ENCODE results near the gene TOGARAM1. TPM values are rescaled to one million over a fixed set of nuclear protein-coding genes. Genes with fewer than 3 reads are reported as not detected.
A peak's percentile ranks its signal among the peaks of the same experiment; 100 is the strongest.

TOGARAM1 gene, protein sequence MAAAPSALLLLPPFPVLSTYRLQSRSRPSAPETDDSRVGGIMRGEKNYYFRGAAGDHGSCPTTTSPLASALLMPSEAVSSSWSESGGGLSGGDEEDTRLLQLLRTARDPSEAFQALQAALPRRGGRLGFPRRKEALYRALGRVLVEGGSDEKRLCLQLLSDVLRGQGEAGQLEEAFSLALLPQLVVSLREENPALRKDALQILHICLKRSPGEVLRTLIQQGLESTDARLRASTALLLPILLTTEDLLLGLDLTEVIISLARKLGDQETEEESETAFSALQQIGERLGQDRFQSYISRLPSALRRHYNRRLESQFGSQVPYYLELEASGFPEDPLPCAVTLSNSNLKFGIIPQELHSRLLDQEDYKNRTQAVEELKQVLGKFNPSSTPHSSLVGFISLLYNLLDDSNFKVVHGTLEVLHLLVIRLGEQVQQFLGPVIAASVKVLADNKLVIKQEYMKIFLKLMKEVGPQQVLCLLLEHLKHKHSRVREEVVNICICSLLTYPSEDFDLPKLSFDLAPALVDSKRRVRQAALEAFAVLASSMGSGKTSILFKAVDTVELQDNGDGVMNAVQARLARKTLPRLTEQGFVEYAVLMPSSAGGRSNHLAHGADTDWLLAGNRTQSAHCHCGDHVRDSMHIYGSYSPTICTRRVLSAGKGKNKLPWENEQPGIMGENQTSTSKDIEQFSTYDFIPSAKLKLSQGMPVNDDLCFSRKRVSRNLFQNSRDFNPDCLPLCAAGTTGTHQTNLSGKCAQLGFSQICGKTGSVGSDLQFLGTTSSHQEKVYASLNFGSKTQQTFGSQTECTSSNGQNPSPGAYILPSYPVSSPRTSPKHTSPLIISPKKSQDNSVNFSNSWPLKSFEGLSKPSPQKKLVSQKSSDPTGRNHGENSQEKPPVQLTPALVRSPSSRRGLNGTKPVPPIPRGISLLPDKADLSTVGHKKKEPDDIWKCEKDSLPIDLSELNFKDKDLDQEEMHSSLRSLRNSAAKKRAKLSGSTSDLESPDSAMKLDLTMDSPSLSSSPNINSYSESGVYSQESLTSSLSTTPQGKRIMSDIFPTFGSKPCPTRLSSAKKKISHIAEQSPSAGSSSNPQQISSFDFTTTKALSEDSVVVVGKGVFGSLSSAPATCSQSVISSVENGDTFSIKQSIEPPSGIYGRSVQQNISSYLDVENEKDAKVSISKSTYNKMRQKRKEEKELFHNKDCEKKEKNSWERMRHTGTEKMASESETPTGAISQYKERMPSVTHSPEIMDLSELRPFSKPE (N-terminal part only)
- 17.1 TPM for total RNA-seq

DNA sequence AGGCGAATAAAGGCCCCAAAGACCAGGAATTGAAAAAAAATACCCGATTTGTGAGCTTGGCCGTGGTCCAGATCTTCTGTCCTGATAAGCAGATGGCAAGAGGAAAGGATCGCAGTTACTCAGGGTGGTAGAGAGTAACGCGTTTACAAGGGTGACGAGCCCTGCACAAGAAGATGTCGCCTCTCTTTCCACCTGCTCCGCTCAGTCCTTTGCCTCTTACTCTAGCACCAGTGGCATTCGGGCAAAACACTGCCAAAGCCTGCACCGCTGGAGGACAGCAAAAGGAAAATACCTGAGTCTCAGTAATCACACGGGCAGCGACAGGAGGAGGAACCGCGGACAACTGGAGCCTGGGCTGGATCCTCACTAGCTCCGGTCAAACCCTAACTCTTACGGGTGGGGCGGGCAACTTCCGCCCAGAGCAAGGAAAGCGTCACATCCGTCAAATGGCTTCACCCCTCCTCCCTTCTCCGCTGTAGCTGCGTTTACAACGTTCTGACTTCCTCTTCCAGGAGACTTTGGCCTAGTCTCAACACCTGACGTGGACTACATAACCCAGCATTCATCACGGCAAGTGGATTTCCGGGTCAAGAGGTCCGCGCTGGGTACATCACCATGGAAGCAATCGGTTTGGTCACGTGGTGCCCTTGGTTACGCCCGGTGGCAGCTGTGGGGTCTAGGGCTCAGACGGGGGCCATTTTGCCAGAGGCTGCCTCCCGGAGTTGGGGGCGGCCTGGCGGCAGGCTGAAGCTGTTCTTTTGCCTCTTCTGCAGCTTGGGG lies at the start of gene TOGARAM1, which contains the start of gene KLHL28:
Gene TOGARAM1 (plus strand): TSS at position 637 of the 780 bp plus-strand sequence. CDS start 232 bp downstream, outside the sequence.
Gene KLHL28 (minus strand): TSS at position 394 of the 780 bp plus-strand sequence. CDS start 16,019 bp downstream, outside the sequence.
- peak; percentile 100 for DNase-seq (ENCODE audit: low spot score)

DNA sequence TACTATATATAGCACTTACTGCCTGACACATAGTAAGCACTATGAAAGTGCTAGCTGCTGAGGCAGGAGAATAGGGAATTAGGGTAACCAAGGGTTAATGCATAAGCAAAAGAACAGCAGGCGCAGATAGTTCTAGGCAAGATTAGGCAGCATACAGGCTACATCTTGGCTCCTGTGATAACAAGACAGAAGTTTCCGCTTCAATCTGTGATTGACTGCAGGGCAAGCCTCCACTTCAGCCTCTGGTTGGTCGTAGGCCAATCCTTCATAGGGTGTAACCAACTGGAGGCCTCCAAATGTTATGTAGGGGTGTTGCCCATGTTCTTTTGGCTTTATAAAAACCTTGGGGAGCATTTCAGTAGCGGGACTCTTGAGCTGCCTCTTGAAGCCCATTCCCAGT lies 47.1 kb upstream of the TOGARAM1 start:
- DNase-seq (ENCODE audit: low spot score), result no peak

DNA sequence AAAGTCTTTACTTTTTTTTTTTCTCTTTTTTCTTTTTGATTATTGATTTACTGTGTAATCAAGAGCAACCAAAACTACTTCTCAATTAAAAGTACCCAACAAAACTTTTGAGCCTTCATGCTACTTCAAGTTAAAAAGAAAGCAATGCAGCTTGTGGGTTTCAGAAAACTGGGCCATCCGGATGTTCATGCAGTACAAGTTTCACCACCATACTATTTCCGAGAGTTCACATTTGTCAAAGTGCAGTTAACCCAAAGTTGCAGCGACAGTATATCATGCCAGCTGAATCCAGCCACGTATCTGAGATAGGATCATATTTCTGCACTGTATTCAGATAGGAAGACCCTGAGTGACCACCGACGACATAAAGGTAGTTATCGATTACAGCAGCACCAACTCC lies 33.2 kb upstream of the TOGARAM1 start:
- DNase-seq (ENCODE audit: low spot score), result no peak

DNA sequence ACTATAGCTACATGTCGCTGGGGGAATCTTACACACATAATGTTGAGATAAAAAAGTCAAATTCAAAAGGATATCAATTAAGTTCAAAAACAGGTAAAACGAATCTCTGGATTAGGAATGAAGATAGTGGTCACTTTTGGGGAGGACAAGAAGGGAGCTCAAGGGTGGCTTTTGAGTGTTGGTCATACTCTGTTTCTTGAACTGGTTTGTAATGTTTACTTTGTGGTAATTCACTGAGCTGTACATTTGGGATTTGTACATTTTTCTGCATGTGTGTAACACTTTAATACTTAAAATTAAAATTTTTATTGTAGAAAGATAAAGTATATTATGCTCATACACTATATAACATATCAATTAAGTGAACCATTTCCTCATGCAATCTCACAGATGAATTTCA lies 26.8 kb upstream of the TOGARAM1 start:
- no peak for DNase-seq (ENCODE audit: low spot score)

DNA sequence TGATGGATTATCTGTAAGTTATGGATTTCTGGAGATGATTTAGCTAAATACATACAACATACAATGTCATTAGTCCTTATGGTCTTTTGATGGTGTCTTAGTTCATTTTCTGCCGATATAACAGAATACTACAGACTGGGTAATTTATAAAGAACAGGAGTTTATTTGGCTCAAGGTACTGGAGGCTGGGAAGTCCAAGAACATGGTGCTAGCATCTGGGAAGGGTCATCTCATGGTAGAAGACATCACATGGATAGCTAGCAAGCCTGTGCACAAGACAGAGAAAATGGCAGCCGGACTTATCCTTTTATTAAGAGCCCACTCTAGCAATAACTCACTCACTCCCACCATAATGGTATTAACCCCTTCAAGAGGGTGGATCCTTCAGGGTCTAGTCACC lies 24.4 kb upstream of the TOGARAM1 start:
- DNase-seq (ENCODE audit: low spot score), result no peak

DNA sequence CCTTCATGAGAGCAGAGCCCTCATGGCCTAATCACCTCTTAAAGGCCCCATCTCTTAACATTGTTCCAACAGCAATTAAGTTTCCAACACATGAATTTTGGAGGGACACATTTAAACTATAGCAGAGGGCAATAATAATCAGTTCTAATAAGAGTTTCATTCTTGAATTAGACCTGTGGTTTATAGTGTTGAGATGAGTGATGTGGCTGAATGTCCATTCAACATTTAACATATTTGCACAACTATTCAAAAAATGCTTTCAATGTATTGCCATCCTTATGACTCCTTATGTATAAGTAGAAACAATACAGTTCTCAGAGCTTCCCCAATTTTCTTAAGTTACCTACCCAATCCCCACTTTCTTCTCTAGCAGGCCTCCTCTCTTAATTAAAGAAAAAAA lies 21.8 kb upstream of the TOGARAM1 start:
- no peak for DNase-seq (ENCODE audit: low spot score)

DNA sequence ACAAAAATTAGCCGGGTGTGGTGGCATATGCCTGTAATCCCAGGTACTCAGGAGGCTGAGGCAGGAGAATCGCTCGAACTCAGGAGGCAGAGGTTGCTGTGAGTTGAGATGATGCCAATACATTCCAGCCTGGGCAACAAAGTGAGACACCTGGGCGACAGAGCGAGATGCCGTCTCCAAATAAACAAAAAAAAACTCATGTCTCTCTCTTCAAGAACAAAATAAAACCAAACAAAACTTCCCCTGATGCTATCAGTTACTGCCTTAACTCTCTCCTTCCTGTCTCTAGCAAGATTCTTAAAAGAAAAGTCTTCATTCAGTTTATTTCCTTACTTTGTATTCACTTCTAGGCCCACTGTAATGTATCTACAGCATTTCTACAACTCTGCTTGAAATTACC lies 21.0 kb upstream of the TOGARAM1 start:
- DNase-seq (ENCODE audit: low spot score), result no peak

DNA sequence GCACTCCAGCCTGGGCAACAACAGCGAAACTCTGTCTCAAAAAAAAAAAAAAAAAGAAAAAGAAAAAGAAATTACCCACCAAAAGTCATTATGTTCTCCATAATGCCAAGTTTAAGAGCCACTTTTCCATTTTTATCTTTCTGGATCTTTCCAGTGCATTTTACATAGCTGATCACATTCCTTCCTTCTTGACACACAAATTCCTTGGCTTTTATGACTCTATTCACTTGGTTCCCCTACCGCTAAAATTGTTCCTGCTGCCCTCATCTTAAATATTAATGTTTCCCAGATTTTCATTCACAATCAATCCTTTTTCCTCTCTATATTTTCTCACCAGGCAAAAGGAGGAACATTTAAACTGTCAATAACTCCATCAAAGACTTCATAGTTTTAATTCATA lies 20.4 kb upstream of the TOGARAM1 start:
- DNase-seq (ENCODE audit: low spot score), result no peak

DNA sequence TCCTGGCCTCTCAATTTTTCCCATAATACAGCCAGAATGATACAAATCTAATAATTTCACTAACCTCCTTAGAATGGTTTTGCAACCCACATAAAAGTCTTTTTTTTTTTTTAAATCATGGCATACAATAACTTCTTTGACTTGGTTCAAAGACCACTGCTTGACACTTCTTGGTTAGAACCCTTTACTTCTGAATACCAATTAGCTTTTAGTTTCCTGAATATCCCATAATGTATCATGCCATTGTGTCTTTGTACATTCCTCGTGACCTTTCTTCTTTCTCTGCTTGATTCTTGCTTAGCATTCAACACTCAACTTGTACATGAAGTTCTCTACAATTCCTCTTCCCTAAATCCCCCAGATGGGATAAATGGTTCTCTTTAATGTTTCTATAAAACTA lies 19.6 kb upstream of the TOGARAM1 start:
- no peak for DNase-seq (ENCODE audit: low spot score)

DNA sequence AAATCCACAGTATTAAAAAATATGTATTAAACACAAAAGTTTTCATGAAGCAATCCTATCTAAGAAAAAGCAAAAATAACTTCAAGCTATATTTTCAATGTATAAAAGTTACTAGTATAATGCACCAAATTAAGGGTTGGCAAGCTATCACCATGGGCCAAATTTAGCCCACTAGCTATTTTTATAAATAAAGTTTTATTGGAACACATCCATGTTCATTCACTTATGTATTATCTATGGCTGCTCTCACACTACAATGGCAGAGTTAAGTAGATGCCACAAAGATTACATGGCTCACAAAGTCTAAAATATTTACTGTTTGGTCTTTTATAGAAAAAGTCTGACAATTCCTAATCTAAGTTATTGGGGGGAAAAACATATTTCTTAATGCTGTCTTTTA lies 17.9 kb upstream of the TOGARAM1 start:
- DNase-seq (ENCODE audit: low spot score), result no peak

DNA sequence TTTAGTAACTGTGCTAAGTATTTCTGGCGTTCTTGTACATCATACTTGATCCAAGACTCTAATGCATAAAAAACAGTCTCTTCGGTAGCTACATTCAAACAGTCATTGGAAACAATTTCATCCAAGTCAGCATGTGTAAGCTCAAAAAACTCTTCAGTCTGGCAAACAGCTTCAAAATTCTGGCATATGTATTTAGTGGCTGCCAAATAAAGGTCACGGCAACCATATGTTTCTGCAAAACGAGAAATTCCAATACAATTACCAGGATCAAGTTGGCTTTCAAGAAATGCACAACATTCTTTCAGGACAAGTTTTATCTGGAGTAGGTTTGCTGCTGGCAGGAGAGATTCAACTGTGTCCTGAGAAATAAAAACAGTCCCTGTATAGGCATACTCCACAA lies 16.7 kb upstream of the TOGARAM1 start:
- DNase-seq (ENCODE audit: low spot score), result no peak

DNA sequence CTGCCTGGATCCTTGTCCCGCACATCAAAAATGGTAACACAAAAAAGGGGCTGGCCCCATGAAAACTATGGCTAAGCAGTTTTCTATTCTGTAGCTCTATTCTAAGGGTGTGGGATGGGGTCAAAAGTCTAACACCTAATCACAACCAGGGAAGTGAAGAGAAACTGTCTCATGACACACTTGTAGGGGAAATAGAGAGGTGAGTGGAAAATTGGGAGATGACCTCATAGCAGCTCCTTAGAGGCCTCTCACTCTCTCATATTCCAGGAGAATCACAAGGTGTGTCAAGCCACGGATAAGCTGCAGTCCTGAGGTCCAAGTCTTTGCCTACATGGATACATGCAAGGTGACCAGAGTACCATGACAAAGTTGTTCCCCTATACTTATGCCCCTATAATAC lies 10.9 kb upstream of the TOGARAM1 start:
- no peak for DNase-seq (ENCODE audit: low spot score)

DNA sequence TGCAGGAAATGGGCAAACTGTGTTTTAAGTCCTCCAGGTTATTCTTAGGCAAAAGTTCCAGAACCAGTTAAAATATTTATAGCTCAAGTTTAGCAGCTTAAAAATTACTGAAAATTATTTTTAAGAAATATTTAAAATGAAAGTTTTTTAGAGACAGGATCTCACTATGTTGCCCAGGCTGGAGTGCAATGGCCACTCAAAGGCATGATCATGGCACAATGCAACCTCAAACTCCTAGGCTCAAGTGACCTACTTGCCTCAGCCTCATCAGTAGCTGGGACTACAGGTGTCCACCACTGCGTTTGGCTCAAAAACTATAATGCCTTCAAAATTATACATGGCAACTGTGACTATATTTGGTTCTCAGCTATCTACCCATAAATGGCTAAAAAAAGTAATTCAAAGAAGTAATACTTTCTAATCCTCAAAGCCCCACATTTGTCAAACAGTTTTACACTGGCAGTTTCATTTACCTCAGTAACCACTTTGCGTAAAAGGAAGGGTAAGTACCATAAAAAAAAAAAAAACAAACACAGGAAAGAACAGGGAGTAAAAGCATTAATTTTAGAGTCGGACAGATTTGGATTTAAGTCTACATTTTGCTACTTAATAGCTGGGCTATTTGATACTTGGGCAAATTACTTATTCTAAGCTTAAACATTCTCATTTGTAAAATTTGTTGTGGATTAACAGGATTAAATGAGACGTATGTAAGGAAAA lies 9.4 kb upstream of the TOGARAM1 start:
- DNase-seq (ENCODE audit: low spot score), result no peak

DNA sequence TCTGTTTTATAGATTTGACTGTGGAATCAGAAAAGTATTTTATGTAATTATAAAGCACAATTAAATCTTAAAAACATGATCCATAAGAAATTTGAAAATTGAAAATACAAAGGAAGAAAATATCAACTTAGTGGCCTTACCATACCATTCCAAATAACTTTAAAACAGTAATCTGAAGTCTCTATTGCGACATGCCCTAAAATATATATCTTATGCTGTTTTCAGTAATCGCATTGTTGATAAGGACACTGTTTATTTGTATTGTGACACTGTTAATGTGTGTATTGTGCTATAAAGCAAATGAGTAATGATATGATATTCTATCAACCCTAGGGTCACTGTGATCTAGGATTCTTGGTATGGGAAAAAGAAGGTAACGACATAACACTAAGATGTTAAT lies 7.2 kb upstream of the TOGARAM1 start:
- no peak for DNase-seq (ENCODE audit: low spot score)

DNA sequence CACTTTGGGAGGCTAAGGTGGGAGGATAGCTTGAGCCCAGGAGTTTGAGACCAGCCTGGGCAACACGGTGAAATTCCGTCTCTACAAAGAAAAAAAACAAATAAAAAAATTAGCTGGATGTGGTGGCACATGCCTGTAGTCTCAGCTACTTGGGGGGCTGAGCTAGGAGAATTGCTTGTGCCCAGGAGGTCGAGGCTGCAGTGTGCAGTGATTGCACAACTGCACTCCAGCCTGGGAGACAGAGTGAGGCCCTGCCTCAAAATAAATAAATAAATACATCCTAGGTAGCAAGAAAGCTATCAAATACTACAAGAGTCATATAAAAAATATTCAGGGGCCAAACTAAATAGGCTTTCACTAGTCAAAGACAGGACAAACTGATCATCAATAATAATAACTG lies 6.5 kb upstream of the TOGARAM1 start:
- no peak for DNase-seq (ENCODE audit: low spot score)

DNA sequence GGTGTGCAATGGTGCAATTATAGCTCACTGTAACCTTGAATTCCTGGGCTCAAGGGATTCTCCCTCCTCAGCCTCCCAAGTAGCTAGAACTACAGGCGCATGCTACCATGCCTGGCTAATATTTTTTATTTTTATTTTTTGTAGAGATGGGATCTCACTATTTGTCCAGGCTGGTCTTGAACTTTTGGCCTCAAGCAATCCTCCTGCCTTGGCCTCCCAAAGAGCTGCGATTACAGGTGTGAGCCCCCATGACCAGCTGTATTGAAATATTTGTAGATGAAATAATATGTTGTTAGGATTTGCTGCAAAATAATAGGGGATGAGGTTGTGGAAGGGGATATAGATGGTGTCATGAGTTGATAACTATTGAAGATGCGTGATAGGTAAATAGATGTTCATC lies 5.1 kb upstream of the TOGARAM1 start:
- no peak for DNase-seq (ENCODE audit: low spot score)

DNA sequence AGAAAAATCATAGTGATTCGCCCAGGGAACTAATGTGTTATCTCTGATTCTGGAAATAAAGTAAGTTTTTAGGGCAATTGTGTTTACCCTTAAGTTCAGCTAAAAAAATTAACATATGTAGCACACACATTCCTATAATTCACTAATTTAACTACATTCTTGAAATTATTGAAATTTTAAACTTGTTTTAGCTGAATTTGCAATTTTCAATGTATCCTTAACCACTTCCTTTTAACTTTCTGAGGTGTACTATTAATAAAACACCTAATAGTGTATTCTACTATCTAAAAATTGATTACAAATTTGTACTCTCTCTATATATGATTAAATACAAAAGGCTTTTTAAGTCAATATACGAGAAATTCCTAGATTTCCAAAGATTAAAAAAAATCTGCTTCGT lies 2.5 kb upstream of the TOGARAM1 start:
- DNase-seq (ENCODE audit: low spot score), result no peak

DNA sequence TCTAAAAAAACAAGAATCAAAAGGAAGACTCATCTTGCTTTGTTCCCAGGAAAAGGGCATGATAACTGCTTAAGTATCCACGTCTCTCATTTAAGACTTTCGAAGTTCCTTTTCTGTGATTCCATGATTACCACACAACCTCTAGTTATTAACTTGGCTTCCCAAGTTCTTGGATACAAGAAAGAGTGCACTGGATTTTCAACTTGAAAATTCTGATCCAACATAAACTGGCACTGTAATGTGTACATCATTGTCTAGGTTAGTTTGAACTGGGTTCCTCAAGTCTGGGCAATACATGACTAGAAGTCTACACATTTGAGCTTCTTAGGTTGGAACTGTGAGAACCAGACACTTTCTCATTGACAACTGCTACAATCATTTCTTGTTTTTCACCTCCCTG lies 1.8 kb upstream of the TOGARAM1 start:
- DNase-seq (ENCODE audit: low spot score), result no peak

DNA sequence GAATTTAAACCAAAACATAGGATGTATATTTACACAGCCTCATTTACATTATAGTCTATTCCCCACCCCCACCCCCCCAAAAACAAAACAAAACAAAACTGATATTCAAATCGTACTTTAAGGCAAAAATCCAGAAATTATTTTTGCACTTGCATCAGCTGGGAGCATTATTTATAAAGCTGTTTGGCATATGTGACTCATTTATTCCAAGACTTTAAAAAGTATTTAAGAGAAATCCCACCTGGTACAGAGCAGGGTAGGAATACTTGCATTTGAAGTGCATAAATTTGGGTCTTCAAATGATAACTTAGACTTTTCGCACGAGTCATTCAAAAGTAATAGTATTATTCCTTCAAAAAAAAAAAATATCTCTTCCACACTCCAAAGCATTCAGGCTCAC lies 1.3 kb upstream of the TOGARAM1 start:
- no peak for DNase-seq (ENCODE audit: low spot score)

DNA sequence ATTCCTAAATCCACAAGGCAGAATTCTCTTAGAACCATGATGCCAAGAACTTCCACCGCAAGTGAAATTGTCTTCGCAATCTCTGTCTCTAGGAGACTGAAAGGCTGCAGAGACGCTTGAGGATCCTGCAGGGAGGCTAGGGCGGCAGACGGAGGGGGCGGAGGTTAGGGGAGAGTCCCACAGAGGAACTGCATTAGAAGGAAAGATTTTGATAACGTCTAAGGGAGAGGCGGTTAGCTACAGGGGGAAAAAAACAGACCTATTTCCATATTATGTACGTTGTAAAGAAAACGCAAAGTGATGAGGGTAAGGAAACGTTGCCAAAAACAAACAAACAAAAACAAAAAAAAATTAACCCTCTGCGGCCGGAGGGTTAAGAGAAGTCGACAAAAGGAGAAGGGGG lies 838 bp upstream of the TOGARAM1 start:
- DNase-seq (ENCODE audit: low spot score), result peak; percentile 51
